Stimulated activated naive CD8-positive, alpha-beta T cell treated with anti-CD3 and anti-CD28 coated beads, Interleukin-15, Interleukin-2, amounts not matched to agents 100 U/mL and 50 U/mL, for 24 hours (primary cell): ENCODE results near the gene KRT32.
"Not testable (repeated sequence)": the region's sequence is repeated elsewhere in the genome, so short reads cannot be mapped to it uniquely, and the experiment has no call there.

ENCODE experiments used
- ATAC-seq: fragments of 150-1000 bp; cut with Tn5 transposase; one replicate; pipeline ENCODE4 v1.10.0; 2021
- DNase-seq: peaks from one replicate; pipeline ENCODE4 v3.0.0; 2021

The KRT32 gene

GRCh38 chr17:41428591-41429291 is 38.4 kb downstream of the KRT32 start:
- ATAC-seq (no peak), DNase-seq (no peak)

DNA sequence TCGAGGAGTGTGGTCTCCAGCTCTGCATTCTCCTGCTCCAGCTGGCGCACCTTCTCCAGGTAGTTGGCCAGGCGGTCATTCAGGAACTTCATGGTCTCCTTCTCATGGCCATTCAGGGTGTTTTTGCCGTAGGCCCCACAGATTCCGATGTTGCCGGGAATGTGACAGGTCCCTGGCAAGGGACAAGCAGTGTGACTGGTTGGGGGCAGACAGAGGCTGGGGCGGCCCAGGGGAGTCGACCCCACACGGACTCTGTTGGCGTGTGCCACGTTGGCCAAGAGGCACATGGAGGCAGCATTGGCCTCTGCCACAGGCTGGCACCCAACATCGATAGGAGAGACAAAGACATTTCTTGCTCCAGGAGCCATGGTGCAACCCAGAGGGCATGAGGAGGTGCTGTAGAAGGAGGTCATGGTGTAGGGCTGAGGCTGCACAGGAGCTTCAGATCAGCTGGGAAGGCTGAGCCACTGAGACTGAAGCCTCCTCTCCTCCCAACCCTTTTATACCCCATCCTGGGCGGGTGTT is 43.0 kb downstream of the KRT32 start, which contains the start of gene KRT37:
Gene KRT37, minus strand, starts transcription at position 475 of the 525 bp plus-strand sequence. Its CDS starts 62 bp downstream, at position 413.
- no peak for ATAC-seq
- DNase-seq, result no peak

DNA sequence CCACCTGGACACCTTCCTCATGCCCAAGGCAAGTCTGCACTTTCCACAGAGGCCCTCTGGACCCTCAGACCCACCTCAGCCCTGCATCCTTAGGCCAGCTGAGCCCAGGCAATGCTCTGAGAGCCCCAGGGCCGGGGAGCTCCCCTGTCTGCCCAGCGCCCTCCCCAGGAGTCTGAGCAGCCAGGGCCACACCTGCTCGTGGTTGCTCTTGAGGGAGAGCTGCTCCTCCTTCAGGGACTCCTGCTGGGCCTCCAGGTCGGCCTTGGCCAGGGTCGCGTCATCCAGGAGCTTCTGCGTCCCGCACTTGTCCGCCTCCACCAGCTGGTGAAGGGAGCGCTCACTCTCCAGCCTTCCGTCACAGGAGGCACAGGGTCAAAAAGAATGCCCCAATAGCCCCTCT is 44.6 kb downstream of the KRT32 start:
- DNase-seq, ATAC-seq: not testable (repeated sequence)

- no peak for ATAC-seq
- DNase-seq, result no peak
Observed at GRCh38 chr17:41421617-41422016, 45.6 kb downstream of the KRT32 start.

GRCh38 chr17:41421116-41421515 is 46.1 kb downstream of the KRT32 start:
- no peak for ATAC-seq

GRCh38 chr17:41420134-41420533 is 47.1 kb downstream of the KRT32 start:
- ATAC-seq (no peak), DNase-seq (no peak)

More at GRCh38 chr17:41421116-41421515, 46.1 kb downstream of the KRT32 start:
- DNase-seq, result no peak

DNA sequence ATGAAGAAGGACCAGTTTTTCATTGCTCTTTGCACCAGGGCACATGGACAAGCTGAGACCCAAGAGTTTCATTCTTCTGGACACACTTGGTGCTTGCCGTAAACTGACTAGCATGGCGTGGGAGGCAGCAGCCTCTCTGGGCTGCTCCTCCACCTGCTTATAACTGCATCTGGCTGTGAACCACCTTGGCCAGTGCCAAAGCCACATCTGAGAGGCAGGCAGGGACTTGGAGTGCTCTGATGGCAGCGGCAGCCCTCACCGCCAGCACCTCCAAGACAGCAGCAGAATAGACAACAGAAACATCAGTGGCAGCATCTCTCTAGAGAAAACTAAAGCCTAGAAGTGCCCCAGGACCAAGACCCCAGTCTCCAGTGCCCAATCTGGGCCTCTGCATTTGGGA is 47.5 kb downstream of the KRT32 start:
- ATAC-seq (no peak), DNase-seq (no peak)

- DNase-seq (no peak), ATAC-seq (no peak)
Observed at GRCh38 chr17:41418116-41418860, 48.9 kb downstream of the KRT32 start.

DNA sequence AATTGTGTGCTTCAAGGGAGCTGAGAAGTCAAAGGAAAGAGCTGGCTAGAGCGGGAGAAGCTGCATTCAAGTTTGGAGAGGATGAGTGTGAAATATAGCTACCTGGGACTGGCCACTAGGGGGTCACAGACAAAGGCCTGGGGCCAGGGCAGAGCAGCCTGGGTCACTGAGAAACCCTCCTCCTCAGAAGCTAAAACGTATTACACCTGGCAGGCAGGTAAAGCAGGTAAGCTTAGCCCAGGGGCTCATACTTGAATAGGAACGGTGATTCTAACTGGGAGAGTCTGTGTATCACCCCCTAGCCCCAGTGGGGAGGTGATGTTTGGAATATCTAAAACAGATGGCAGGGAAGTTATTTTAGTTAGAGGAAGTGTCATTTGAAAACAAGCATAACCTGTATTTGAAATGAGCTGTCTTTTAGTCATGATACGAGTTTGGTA is 49.6 kb downstream of the KRT32 start:
- ATAC-seq (no peak), DNase-seq (no peak)

GRCh38 chr17:41417127-41417526 is 50.1 kb downstream of the KRT32 start:
- no peak for ATAC-seq

DNA sequence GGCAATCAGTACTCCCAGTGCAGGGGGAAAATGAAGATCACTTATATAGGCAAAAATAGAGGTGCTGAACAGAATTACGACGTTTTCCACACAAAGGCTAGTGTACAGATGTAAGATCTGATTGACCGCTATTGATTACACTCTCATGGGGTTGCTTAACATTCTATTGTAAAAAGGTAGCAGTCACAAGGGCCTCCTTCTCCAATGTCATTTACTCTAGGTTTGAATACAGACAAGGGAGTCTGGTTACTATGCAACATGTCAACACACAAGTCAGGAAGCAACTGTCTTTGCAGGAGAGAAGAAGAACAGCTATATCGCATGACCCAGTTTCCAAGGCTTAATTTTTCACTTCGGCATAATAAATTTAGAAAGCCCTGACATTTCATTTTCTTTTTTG is 50.7 kb downstream of the KRT32 start:
- ATAC-seq (no peak), DNase-seq (no peak)

More at GRCh38 chr17:41417127-41417526, 50.1 kb downstream of the KRT32 start:
- DNase-seq, result no peak

GRCh38 chr17:41415833-41416335 is 51.3 kb downstream of the KRT32 start:
- ATAC-seq, result no peak
- DNase-seq, result no peak

DNA sequence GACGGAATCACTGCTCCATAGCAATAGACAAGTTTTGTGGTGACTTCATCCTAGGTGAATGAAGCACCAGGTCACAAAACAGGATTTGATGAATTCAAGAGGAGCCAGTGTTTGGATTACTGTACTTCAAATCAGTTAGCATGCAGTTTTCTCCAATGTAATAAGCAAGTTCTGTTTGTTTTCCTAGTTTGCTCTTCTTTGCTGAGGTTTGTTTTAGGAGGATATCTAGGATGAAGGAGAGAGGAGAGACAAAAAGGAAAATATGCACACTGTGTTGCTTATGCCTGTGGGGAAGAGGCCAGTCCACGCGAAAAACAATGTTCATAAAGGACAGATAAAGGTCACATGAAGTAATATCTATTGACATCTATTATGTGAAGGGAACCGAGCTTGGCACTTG is 51.8 kb downstream of the KRT32 start:
- no peak for ATAC-seq
- no peak for DNase-seq

GRCh38 chr17:41413982-41414381 is 53.2 kb downstream of the KRT32 start:
- DNase-seq (no peak), ATAC-seq (no peak)

- ATAC-seq (no peak), DNase-seq (no peak)
Observed at GRCh38 chr17:41413353-41413957, 53.7 kb downstream of the KRT32 start.

GRCh38 chr17:41411072-41411840 is 55.9 kb downstream of the KRT32 start:
- DNase-seq, result no peak
- ATAC-seq, result no peak
